ENCODE data around the gene PTPRM.

The PTPRM gene

DNA sequence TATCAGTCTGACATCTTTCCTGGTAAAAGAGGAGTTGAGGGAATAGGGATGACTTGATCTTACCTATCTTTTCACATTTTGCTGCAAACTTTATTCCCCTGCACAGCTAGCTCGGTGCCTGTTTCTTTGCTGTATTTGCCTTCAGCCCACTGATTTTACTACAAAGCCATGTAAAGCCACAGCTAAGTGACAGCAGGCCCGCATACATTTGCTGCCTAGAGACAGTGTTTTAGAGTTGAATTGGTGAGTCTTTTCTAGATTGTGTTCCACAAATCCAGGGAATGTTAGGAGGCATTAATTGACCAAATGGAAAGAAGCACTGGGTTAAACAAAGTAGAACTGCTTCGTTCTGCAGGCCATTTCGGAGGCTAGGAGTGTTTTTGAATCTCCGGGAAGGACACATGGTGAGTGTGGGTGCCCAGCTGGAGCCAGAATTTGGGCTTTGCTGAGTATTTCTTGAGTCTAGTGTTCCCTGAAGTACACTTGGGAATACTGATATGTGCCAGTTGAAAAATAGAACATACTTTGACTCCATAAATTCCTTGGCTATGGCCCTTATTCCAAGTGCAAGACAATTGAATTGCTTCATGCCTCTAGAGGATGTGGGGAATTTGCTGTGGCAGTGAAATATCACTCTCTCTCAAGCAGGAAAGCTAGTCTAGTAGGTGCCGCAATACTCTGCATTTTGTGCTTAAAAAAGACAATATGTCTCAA is 329.8 kb downstream of the PTPRM start:
- no peak for DNase-seq (ENCODE audit: low spot score)

DNA sequence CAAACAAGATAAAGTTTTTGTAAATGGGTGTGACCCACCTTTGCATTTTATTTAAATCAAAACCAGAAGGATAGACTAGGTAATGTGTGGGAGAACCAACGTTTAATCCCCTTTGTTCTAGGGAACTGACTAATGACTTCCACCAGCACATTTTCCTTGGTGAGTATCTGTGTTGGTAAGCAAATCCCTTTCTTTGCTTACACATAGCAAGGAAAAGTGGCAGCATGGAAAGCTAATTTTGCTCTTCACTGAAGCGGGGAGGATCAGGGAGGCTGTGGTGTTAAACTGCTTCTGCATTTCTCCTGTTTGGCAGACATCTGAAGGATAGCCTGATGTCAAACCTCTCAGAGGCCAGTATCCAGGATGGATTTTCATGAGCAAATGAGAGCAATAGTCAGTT is 331.1 kb downstream of the PTPRM start:
- no peak for DNase-seq (ENCODE audit: low spot score)

GRCh38 chr18:7899078-7899477 is 332.0 kb downstream of the PTPRM start:
- DNase-seq (ENCODE audit: low spot score): no peak

DNA sequence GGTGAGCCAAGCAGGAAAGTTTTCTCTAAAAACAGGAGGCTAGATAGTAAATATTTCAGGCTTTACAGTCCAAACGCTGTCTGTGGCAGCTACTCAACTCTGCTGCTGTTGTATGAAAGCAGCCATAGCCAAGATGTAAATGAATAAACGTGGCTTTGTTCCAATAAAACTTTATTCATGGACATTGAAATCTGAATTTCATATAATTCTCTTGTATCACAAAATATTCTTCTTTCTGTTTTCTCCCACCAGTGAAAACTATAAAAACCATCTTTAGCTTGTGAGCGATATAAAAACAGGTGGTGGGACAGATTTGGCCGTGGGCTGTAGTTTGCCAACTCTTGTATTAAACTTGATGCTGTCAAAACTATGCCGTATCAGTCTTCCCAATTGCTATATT is 333.0 kb downstream of the PTPRM start:
- DNase-seq (ENCODE audit: low spot score): no peak

- no peak for DNase-seq (ENCODE audit: low spot score)
Observed at GRCh38 chr18:7901657-7902056, 334.5 kb downstream of the PTPRM start.

DNA sequence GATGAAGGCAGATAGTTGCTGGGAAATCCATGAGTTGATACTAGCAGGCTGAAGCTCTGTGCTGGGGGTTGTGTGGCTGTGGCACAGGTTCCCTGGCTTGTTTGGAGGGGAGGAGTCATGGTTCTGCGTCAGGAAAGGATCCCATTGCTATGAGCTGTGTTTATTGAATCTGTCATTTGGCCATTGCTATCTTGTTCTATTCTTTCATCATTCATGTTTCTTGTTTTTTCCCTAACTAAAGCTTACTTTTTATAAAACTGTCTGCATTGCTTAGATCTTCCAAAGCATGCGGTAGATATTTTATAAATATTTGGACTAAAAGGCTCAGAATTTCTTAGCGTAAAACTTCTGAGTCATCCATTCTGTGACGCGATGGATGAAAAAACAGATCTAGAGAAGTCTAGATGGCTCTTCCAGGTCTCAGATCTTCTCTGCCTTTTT is 335.3 kb downstream of the PTPRM start:
- DNase-seq (ENCODE audit: low spot score): no peak

GRCh38 chr18:7904529-7904928 is 337.4 kb downstream of the PTPRM start:
- DNase-seq (ENCODE audit: low spot score): peak; percentile 73

GRCh38 chr18:7908681-7909299 is 341.7 kb downstream of the PTPRM start:
- DNase-seq (ENCODE audit: low spot score): no peak

DNA sequence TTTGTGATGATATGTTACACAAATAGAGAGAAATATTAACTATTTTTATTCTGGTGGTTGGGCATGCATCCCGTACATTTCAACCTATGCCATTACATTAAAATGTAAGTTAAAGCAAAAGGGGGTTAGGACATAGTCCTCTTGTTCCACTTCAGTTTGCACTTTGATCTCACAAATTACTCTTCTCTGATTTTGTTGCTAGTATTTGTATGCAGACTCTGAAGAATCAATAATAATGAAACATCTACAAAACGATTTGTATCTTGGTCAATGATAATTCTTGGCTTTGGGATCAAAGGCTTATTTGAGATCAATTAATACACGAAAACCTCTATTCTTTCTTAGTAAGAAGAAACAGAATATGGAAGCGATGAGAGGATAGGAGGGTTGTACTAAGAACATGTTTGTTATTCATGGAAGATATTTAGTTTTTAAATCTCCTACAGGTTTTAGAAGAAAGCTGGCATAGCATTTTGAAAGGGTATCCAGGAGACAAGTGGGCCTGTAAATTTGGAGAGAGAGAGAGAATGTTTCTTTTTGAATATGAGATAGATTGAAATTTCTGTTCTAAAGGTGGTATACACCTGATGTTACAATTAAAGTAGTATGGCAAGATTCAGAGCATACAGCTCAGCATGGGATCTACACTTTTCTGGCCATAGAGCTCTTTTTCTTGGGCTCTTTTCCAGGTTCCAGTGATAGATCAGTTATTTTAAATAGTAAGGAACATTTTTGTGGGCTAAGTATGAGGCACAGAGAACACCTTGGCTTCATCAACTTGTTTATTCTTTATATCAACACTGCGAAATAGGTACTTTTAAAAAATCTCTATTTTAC is 347.9 kb downstream of the PTPRM start:
- no peak for DNase-seq (ENCODE audit: low spot score)

- no peak for DNase-seq (ENCODE audit: low spot score)
Observed at GRCh38 chr18:7918701-7919100, 351.6 kb downstream of the PTPRM start.

DNA sequence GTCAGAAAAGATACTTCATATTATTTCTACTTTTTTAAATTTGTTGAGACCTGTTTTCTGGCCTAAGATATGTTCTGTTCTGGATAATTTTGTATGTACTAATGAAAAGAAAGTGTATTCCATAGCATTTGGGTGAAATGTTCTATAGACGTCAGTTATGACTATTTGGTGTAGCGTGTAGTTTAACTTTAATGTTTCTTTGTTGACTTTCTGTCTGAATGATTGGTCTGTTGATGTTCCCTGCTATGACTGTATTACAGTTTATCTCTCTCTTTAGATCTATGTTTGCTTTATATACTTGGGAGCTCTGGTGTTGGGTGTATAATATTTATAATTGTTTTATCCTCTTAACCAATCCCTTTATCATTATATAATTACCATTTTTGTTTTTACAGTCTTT is 352.4 kb downstream of the PTPRM start:
- no peak for DNase-seq (ENCODE audit: low spot score)

DNA sequence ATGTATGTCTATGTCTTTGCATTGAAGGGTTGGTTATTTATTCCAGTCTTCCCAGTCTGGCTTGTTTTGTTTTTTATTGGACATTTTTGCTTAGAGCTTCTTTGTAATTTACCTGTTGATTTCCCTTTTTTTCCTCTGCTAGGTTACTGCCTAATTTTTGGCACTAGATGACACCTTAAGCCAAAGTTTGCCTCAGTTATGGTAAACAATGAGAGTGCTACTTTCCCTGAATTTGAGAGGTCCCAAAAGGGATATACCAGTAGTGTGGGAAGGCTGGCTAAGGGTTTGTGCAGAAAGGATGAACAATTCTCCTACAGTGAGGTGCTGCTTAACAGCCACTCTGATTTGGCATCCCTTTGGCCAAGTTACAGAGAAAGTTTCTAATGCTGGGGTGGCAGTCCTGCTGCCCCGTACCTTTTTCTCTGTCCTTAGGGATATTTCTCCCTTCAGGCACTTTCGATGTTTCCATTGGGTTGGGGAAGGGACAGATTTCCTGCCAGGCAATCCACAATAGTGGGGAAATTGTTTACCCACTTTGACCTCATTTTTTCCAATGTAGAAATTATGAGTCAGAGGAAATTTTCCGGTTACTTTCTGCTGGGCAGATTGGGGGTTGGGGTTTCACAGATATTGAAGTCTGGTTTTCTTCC is 354.9 kb downstream of the PTPRM start:
- DNase-seq (ENCODE audit: low spot score): peak; percentile 53

DNA sequence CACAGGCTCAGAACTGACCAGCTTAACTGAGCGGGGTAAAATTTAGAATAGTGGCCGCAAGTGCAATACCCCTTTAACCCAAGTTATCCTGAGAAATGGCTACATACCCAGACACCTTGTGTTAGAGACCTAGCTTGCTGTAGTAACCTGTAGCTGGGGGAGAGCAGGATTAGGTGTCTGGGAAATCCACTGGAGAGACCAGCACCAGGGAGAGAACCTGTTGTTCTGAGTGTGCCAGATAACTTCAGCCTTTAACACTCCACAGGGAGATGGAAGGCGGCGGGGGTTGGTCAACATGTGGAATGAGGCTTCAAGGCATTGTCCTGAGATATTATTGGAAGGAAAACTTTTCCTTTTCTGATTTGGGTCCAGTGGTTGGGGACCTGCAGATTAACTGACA is 356.0 kb downstream of the PTPRM start:
- no peak for DNase-seq (ENCODE audit: low spot score)

- no peak for DNase-seq (ENCODE audit: low spot score)
Observed at GRCh38 chr18:7924616-7925015, 357.5 kb downstream of the PTPRM start.

- DNase-seq (ENCODE audit: low spot score): no peak
Observed at GRCh38 chr18:7926526-7926925, 359.4 kb downstream of the PTPRM start.

DNA sequence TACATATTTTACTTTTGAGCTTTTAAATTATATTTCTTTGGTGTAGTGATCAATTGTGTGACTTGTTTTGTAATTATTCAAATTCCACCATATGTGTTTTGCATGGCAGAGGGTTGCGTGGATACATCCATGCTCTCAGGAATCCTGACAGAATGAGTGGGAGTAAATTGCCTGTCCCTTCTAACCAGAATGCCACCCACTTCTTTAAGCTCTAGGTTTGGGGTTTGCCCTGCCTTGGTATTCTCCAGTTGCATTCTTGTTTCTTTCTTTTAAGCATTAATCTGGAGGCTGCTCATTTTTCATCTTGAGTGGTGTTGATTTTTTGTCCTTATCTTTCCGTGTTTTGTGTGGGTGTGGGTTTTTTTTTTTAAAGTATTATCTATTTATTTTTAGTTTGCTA is 360.0 kb downstream of the PTPRM start:
- DNase-seq (ENCODE audit: low spot score): no peak

- DNase-seq (ENCODE audit: low spot score): no peak
Observed at GRCh38 chr18:7931763-7932162, 364.6 kb downstream of the PTPRM start.

DNA sequence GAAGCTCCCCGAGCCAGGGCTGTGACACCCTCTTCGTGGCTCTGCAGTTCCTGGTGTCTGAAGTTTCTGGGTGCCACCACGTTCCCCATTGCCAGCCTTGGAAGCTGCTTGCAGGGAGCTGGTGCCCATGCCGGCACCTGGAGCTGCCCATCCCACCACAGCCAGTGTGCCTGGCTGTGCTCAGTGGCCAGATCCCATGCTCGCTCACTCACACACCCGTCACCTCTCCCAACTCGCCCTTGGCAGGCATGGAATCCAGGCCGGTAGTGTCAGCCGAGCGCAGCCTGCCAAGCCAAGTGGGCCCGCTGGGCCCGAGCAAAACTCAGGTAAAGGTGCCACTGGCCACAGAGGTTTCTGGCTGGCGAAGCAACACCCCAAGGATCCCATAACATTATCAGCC is 370.2 kb downstream of the PTPRM start:
- no peak for DNase-seq (ENCODE audit: low spot score)

DNA sequence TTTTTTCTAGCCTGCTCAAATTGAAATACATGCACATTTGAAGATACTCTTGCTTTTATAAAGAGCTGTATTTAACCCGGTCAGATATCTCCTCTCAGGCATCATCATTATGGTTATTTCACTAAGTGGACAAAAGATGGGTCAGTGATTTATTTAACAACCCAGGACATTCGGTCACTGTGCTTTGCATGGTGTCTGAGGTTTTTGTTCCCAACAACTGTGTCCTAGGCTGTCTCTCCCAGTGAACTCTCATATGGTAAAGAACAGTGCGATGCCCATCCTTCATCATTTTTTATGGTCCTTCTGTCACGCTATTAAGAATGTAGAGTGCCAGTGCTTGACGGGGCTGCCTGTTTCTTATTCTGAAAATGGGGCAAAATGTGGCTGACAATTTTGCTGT is 372.4 kb downstream of the PTPRM start:
- DNase-seq (ENCODE audit: low spot score): no peak

DNA sequence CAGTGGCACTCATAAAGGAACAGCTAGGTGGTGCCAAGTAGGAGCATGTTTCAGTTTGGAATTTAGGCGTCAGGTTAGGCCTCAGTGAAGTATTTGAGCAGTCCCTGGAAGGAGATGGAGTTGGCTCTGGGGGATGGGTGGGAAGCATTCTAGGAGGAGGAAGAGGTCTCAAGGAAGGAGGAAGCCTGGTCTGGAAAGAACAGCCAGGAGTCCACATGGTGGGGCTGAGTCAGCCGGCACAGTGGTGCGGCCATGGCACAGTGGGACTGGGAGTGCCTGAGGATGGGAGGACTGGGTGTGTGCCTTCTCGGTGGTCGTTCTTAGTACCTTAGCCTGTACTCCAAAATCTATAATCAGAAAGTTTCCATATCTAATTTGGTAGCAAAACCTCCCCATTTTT is 373.3 kb downstream of the PTPRM start:
- DNase-seq (ENCODE audit: low spot score): no peak

- no peak for DNase-seq (ENCODE audit: low spot score)
Observed at GRCh38 chr18:7940971-7941370, 373.9 kb downstream of the PTPRM start.

- DNase-seq (ENCODE audit: low spot score): no peak
Observed at GRCh38 chr18:7941533-7941932, 374.4 kb downstream of the PTPRM start.

GRCh38 chr18:7945882-7946281 is 378.8 kb downstream of the PTPRM start:
- peak; percentile 86 for DNase-seq (ENCODE audit: low spot score)

Measured in AG08395 (cell line).